Prostate gland (tissue), 2 donors: ENCODE measurements around the gene FGF12.

Experiments
- CTCF ChIP-seq, 4 experiments: fragments of 200-600 bp in 2 of 4; fragments of 450-650 bp in 2 of 4; sonication (generic) in 2 of 4; IDR thresholded peaks; 1 replicate in 3 of 4; 2 replicates in 1 of 4; pipeline ENCODE4 v1.5.1; 2016 to 2019; ENCODE audit warnings: antibody characterized with exemption in 4 of 4, mild to moderate bottlenecking in 2 of 4, moderate library complexity in 2 of 4
- POLR2A ChIP-seq: fragments of 450-650 bp; IDR thresholded peaks from one replicate; pipeline ENCODE4 v1.6.1; 2016; ENCODE audit warnings: antibody characterized with exemption, mild to moderate bottlenecking

GRCh38 chr3:192608726-192609600 lies 118.4 kb downstream of the FGF12 start:
- TF ChIP-seq CTCF (IDR thresholded peaks at IDR 0.05) (no peak), POLR2A (no peak)
